ENCODE results near the gene SMARCD3. TPM values are rescaled to one million over a fixed set of nuclear protein-coding genes. Genes with fewer than 3 reads are reported as not detected.

SMARCD3 gene
- total RNA-seq, 1 experiment from 2014 or later = 30.3 TPM

- no peaks in the 10 kb centered on the region for H3K27me3 ChIP-seq (ENCODE audit: insufficient read depth, low read length)
- H3K27ac ChIP-seq (ENCODE audit: low read depth, low read length) = peak within 1 kb of the TSS; percentile 66
- ChIA-PET CTCF (interaction anchor here (0.7 to 1.3 kb wide), 5 partner anchors 9 to 103 kb away, joined by 3 to 12 read pairs (median 5); no protein-coding TSS in a partner anchor), RAD21 (ENCODE audit: low non-redundant PET in 1 of 2, low total read pairs in 2 of 2, uncharacterized antibody in 2 of 2, unreplicated experiment in 2 of 2) (interaction anchor here in 1 of 2 experiments (0.6 kb wide), 1 partner anchor 80 kb away, joined by 3 read pairs; no protein-coding TSS in a partner anchor), POLR2A (interaction anchor here (0.7 to 1.8 kb wide), 7 partner anchors 13 to 217 kb away, joined by 3 to 5 read pairs (median 4); partner anchors contain the start of gene ABCB8)
- TF ChIP-seq CBX3 (IDR thresholded peaks at IDR 0.05; ENCODE audit: low read depth) (no peak), REST (IDR thresholded peaks at IDR 0.05; ENCODE audit: low read depth) (no peak), RAD21 (IDR thresholded peaks at IDR 0.05; ENCODE audit: low read depth) (no peak), ZNF274 (IDR thresholded peaks at IDR 0.05; ENCODE audit: low read depth, low read length) (no peak), POLR2A (IDR thresholded peaks at IDR 0.05; ENCODE audit: borderline replicate concordance, extremely low read depth, insufficient read depth, insufficient read length) (peak; percentile 54), FOSL1 (IDR thresholded peaks at IDR 0.05; ENCODE audit: low read depth) (no peak), POLR2AphosphoS5 (IDR thresholded peaks at IDR 0.05; ENCODE audit: low read depth, low read length) (peak; percentile 76), ZBTB33 (IDR thresholded peaks at IDR 0.05; ENCODE audit: extremely low read depth, insufficient replicate concordance, low read length) (peak; percentile 86), ZFX (IDR thresholded peaks at IDR 0.05) (peak; percentile 80), ATF3 (IDR thresholded peaks at IDR 0.05) (no peak), YY1 (IDR thresholded peaks at IDR 0.05; ENCODE audit: extremely low read depth, insufficient replicate concordance, low read depth, low read length) (peak; percentile 75)
- H2AFZ ChIP-seq (ENCODE audit: low read depth, low read length, poor library complexity, severe bottlenecking) = no peak within 1 kb of the TSS
- no TSS peak for BruUV-seq (replicated peaks)
- no peaks in the 10 kb centered on the region for H4K20me1 ChIP-seq (ENCODE audit: insufficient read depth)
- peak within 1 kb of the TSS; percentile 88 for H3K4me2 ChIP-seq (ENCODE audit: low read length)
- intact Hi-C loops (cut with micrococcal nuclease) = no loop called here
- peaks cover 29% of the 10 kb centered on the region for H3K79me2 ChIP-seq (ENCODE audit: insufficient read depth, low read length)
- peak; percentile 99 for ATAC-seq
- no peaks in the 10 kb centered on the region for H3K9me2 ChIP-seq (ENCODE audit: insufficient read depth)
- peaks cover 14 to 27% of the 10 kb centered on the region in 2 experiments for H3K4me1 ChIP-seq (ENCODE audit: control insufficient read depth in 1 of 2, insufficient read depth in 2 of 2, low read length in 2 of 2)
- DNase-seq (ENCODE audit: low read depth, low spot score) = peak; percentile 98
- H3K9ac ChIP-seq (ENCODE audit: low read length) = peak within 1 kb of the TSS; percentile 90
- no peaks in the 10 kb centered on the region for H3K9me3 ChIP-seq (ENCODE audit: control insufficient read depth in 1 of 2, insufficient read depth in 1 of 2, low read depth in 1 of 2, low read length in 2 of 2)
- H3K4me3 ChIP-seq (replicated peaks in 1 of 2; ENCODE audit: low read depth in 1 of 2, low read length in 2 of 2) = peak within 1 kb of the TSS; percentile 76 to 83
- H3K36me3 ChIP-seq (ENCODE audit: control insufficient read depth in 1 of 2, insufficient read depth in 2 of 2, low read length in 2 of 2) = peaks cover 14 to 33% of the 10 kb centered on the region in 2 experiments; a peak in 3 of 4 replicates
These were observed 21.4 kb downstream of the SMARCD3 start, which contains the start of gene ABCF2 for GRCh38 chr7:151226875-151227782. ABCF2 (minus strand) TSS chr7:151227205; CDS start chr7:151226458, 747 bp downstream.
